ENCODE measurements around the gene CYFIP2.

DNA sequence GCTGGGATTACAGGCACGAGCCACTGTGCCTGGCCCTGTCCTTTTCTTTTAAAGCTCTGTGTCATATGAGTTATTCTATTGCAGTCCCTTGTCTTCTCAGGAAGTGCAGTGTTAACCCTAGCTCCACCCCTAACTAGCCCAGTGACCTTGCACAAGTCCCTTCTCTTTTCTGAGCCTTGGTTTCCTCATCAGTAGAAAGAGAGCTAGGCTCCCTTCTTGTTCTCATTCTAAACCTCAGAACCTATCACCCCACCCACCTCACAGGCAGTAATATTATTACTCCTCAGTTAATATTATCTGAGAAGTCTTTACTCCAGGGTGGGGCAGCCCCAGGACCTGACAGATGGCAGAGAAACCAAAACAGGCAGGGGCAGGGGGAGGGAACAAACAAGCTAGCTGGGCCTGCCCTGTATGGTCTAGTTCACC lies 7.2 kb downstream of the CYFIP2 start:
- TF ChIP-seq POLR2AphosphoS5 (IDR thresholded peaks at IDR 0.05; ENCODE audit: low read depth, low read length) (no peak), POLR2A (IDR thresholded peaks at IDR 0.05; ENCODE audit: low read depth, low read length) (no peak), TAF1 (IDR thresholded peaks at IDR 0.05; ENCODE audit: borderline replicate concordance, low read depth, low read length) (no peak)
